Effector CD4-positive, alpha-beta T cell (primary cell): ENCODE measurements around the gene IKBKG.
"Not testable (repeated sequence)": the region's sequence is repeated elsewhere in the genome, so short reads cannot be mapped to it uniquely, and the experiment has no call there.

Experiments
- DNase-seq: peaks from one replicate; pipeline ENCODE4 v3.0.0-alpha.2; 2020
- total RNA-seq: gene quantifications from one replicate; lab custom pipeline; 2026; lab: John Stamatoyannopoulos, UW

Gene IKBKG
- total RNA-seq, result 14.1 reads per million, percentile 39 among the genes with 10 or more reads in this experiment

DNA sequence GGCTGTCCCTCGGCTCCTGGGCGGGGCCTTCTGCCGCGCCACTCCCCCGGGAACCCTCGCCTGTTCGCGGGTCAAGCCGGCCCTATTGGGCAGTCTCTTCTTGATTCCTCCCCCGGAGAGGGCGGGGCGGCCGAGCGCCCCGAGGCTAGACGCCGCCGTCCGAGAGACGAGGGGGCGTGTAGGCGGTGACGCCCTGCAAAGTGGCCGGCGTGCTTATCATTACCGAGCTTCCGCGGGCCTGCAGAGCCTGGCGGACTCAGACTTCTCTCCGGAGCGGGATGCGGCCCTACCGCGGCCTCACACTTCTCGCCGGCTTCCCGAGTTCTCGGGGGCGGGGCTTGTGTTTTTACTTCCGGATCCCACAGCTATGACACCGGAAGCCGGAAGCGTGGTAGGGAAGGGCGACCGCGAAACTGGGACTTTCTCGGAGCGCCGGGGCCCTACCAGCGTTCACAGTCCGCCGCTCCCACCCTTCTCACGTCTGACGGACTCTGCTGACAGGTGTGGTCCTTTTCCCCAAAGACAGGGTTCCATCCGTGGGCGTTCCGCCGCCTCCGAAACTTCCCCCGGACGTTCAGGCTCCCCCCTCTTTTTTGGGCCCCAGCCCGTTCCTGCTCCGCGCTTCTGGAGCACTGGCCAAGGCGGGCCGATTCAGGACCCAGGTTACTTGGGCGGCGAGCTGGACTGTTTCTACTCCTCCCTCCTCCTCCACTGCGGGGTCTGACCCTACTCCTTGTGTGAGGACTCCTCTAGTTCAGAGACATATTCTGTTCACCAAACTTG is at the start of gene IKBKG:
Gene IKBKG (plus strand): TSS at position 376 of the 783 bp plus-strand sequence. CDS start 4,383 bp downstream, outside the sequence.
- peak; percentile 80 for DNase-seq

GRCh38 chrX:154501423-154501822 is 46.0 kb upstream of the IKBKG start:
- DNase-seq, result not testable (repeated sequence)

DNA sequence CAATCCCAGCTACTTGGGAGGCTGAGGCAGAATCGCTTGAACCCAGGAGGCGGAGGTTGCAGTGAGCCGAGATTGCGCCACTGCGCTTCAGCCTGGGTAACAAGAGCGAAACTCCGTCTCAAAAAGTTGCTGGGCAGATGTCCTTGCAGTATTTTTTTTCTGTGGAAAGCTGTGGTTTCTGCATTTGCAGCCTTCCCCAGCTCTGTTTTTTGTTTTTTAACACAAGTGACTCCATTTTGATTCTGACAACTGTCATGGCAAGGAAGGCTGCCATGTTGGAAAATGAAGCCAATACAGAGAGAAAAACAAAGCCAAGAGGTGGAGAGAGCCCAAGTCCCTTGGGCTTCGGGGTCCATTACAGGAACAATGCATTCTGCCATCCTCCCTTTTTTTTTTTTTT is 45.3 kb upstream of the IKBKG start:
- DNase-seq, result no peak

DNA sequence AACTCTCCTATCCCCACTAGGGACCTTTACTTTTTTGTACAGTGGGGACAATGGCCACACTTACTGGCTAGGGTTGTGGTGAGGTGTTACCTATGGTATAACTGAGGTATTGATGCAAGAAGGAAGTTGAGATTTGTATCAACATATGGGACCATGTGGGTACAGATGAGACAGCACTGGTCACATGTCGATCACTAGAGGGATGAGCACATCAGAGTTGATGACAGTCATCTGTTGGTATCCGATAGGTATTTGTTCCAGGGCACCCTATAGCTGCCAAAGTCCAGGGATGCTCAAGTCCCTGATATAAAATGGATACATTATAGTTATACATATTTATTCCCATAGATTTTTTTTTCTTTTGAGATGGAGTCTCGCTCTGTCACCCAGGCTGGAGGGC is 44.4 kb upstream of the IKBKG start:
- DNase-seq, result no peak

GRCh38 chrX:154505734-154506133 is 41.7 kb upstream of the IKBKG start:
- no peak for DNase-seq

DNA sequence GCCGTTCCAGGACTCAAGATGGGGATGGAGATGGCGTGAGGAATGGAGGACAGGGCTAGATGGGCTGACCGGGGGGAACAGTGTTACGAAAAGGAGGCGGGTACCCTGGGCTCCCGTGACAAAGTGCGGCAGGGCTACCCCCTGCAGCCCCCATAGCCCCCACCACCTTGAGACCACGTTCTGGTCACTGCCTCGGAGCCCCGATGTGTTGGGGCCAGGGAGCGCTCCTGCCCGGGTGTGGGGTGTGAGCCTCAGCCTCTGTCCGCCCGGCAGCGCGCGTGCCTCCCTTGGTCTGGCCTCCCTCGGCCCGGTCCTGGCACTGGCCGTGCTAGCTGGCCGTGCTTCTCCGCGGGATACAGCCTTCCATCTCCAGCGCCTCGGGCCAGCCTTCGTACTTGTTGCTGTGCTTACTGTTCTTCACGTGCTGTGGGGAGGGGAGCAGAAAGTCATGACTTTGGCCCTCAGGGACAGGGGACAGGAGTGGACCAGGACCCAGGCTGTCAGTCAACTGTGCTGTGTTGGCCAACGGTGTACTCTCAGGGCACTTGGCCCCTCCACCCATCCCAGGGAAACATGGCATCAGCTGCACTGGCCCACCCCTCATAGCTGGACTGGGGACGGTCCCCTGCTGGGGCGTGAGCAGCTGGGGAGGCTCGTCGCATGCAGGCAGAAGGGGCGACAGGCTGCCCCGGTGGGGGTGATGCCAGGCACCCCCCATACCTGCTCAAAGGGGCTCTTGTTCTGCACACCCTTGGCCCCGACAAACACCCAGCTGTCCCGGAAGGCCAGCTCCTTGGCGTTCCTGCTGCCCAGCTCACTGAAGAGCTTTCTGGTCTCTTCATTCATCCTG is 40.7 kb upstream of the IKBKG start:
- no peak for DNase-seq

DNA sequence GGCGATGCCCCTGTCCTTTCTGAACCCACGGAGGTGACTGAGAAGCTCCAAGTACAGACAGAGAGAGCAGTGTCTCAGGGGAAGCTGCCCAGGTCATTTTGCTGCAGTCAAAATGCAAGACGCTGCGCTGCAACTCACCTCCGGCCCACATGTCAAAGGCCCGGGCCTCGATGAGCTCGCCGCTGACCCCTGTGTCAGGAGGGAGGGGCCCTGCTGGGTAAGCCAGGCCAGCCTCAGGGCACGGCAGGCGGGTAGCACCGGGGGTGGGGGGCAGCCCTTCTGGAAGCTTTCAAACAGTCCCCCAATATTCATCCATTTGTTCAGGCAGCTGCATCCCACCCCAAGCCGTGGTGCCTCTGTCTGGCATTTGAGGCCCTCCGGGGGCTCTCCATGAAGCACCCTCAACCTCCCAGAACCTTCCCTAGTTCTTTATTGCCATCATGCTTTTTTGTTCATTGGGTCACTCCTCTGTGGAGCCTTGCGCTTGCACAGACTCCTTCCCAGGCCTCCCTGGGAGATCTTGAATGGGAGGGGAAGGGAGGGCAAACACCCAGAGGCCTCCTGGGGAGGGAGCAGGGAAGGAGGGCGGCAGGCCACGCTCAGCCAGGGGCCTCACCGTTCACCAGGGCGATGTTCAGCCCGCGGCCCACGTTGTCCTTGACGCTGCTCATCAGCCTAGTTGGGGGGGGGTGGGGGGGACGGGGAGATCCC is 39.6 kb upstream of the IKBKG start:
- DNase-seq, result no peak

- no peak for DNase-seq
Measured at GRCh38 chrX:154508384-154508745, 39.1 kb upstream of the IKBKG start.

DNA sequence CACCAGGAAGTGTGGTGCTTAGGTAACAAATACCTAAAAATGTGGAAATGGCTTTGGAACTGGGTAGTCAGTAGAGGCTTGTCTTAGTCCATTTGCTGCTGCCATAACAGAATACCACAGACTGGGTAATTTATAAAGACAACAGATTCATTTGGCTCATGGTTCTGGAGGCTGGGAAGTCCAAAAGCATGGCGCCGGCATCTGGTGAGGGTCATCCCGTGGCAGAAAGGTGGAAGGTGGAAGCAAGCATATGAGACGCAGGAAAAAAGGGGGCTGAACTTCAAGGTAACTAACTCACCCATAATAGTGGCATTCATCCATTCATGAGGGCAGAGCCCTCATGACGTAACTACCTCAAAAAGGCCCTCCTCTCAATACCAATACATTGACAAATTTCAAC is 38.0 kb upstream of the IKBKG start:
- no peak for DNase-seq

- DNase-seq, result no peak
Measured at GRCh38 chrX:154511761-154512160, 35.7 kb upstream of the IKBKG start.

GRCh38 chrX:154512879-154513553 is 34.4 kb upstream of the IKBKG start:
- DNase-seq, result no peak

DNA sequence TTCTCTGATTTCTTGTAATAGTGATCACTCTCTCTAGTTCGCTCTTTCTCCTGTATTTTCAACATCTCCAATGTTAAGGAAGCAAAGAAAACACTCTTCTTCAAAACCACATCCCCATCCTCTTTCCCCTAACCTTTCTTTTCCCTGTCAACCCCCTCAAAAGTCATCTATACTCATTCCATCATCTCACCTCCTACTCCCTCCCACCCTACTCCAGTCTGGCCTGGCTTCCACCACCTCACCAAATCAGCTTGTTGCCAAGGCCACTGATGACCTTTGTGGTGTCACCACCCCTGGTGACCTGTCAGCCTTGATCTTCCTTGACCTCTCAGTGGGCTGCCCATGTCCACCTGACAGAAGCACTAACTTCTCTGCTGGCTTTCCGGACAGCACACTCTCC is 33.7 kb upstream of the IKBKG start:
- DNase-seq, result no peak

DNA sequence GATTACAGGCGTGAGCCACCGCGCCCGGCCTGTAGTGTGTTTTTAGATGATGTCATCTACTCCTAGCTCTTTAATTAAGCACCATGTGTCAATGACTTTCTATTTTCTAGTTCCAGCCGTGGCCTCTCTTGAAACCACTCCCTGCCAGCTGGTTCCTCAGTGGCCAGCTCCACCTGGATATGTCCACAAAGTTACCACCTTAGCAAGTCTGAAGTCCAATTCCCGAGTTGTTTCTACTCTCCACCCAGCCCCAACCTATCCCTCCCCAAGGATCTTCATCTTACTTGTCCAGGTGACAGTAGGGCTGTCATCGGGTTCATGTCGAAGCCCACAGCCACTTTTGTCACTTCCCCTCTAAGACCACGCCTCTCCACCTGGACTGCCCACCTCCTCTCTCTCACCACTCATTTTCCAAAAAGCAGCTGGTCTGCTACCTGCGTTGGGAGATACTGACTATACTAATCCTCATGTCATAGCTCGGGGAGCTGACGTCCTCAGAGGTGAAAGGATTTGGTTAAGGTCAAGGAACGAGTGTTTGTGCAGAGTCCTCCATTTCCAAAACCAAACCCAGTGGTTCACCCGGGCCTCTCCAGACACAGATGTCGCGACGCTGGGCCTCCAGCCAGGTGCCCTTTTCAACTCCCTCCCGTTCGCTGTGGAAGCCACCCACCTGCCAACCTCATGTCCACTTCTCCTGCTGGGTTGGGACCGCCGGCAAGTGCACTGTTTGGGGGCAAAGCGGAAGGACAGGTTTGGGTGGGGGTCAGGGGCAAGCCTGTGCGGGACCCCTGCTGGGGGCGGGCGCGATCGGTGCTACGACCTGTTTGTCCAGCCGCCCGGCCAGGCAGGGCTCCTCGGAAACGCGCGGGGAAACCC is 32.1 kb upstream of the IKBKG start:
- no peak for DNase-seq

GRCh38 chrX:154515966-154516655 is 31.3 kb upstream of the IKBKG start, which contains the start of gene FAM3A:
Gene FAM3A, minus strand, starts transcription at chrX:154516232. Its CDS starts 460 bp downstream, at chrX:154515772.
- DNase-seq, result peak; percentile 88

DNA sequence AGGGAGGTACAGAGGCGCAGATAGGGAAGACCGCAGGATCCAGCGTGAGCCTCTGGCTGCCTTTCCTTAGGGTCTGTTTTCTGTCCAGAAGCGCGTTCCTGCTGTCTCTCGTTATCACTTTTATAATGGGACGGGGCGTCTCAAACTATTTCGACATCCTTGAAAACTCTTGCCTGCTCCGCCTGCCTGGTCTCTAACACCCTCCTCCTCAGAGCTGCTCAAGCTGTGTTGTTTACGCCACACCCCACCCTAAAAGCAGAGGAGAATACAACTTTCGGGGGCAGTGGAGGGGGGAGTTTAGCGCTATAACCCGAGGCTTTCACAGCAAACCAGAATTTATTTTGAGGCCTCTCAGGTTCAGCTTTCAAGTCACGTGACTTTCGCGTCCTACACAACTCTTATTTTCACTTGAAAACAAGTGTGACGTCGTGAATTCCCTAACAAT is 30.7 kb upstream of the IKBKG start:
- no peak for DNase-seq

- no peak for DNase-seq
Measured at GRCh38 chrX:154517101-154517781, 30.2 kb upstream of the IKBKG start.

DNA sequence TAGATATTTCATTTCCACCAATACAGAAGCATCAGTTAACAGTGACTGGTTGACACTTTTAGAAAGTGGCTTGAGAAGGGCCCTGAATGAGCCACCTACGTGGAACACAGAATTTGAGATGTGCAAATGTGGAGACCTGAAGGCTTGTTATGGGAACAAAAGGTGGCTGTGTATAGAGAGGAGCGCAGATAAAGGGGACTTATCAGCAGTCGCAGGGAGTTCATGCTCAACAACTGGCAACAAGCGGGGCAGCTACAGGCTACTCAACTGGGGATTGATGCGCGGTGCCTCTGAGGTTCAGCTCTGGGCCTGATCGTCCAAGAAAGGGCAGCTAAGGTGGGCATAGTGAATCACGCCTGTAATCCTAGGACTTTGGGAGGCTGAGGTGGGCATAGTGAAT is 28.0 kb upstream of the IKBKG start:
- DNase-seq, result no peak

DNA sequence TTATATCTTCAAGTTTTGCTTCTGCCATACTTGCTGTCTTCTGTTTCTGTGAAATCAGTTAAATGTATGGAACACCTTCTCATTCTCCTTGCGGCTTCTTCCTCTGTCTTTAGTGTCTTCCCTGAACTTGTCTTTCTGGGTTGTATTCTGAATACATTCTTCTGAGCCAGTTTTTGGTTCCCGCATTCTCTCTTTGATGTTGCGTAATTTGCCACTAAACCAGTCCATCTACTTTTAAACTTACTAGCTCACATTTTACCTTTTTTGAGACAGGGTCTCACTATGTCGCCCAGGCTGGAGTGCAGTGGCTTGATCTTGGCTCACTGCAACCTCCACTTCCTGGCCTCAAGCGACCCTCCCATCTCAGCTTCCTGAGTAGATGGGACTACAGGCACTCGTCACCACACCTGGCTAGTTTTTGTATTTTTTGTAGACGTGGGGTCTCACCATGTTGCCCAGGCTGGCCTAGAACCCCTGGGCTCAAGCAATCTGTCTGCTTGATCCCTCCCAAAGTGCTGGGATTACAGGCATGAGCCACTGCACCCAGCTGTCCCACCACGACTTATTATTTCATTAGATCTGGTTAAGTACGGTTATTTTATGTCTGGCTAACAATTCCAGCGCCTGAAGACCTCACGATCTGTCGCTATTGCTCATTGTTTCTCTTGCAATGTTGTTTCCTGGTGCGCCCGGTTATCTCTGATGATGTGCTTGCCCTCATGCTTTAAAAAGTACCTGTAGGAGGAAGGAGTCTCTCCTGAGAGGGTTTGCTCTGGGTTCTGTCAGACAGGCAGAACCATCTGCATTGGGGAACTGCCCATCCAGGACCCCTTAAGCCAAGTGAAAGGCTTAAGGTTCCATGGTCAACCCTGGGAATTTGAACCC is 21.6 kb upstream of the IKBKG start:
- no peak for DNase-seq
